Mucosa of descending colon (tissue), 3 donors: ENCODE results near the gene CTSZ. TPM values are rescaled to one million over a fixed set of nuclear protein-coding genes. Genes with fewer than 3 reads are reported as not detected.

ENCODE experiments used
- ATAC-seq: fragments of 200-7000 bp; cut with Tn5 transposase; one replicate; pipeline ENCODE4 v1.9.1; 2020; ENCODE audit warnings: mild to moderate bottlenecking, moderate library complexity
- DNase-seq, 3 donors: peaks; one replicate each; pipeline ENCODE4 v3.0.0-alpha.2; 2020
- H3K36me3 ChIP-seq: fragments of 200-600 bp; one replicate; pipeline ENCODE4 v1.8.0; 2021; ENCODE audit warnings: low read depth, mild to moderate bottlenecking
- H3K4me1 ChIP-seq: fragments of 200-600 bp; one replicate; pipeline ENCODE4 v1.8.0; 2021; ENCODE audit warnings: low read depth, mild to moderate bottlenecking
- H3K4me3 ChIP-seq: fragments of 200-600 bp; one replicate; pipeline ENCODE4 v1.8.0; 2021; ENCODE audit warnings: mild to moderate bottlenecking
- H3K9me3 ChIP-seq: fragments of 200-600 bp; one replicate; pipeline ENCODE4 v1.8.0; 2021; ENCODE audit warnings: mild to moderate bottlenecking
- intact Hi-C, 2 donors: fragments of 100-400 bp; cut with DNase I in 1 of 2; cut with micrococcal nuclease in 1 of 2; formaldehyde crosslinking; loops; one replicate each; pipeline versions ENCODE4 v1.11.0 to v1.11.1; 2022; cut with DNase I, micrococcal nuclease
- total RNA-seq, 3 donors: library from RNA; stranded (reverse); fragmentation: NEBNext Ultra II Directional in 2 of 3; extraction: Animal tissue kit (Norgen Biotek cat#: 25700) in 2 of 3; gene quantifications; one replicate each; pipeline versions ENCODE4 v1.2.1 to v1.2.4, GENCODE V29; 2021 to 2023
- TF ChIP-seq, protein P1 (sequence below): fragments of 200-600 bp; IDR thresholded peaks from one replicate; pipeline ENCODE4 v1.8.0; 2022; ENCODE audit warnings: antibody characterized with exemption, mild to moderate bottlenecking
- donor health status: DM: no; HTN: no; CAD: no; lungs with moderate emphysema.
- donor health status: DM: no; HTN: no; CAD: no.
- donor health status: DM: no; HTN: yes; CAD: no.

The CTSZ gene
- total RNA-seq, 3 donors from 2014 or later = 269 to 272 (median 271) TPM

DNA sequence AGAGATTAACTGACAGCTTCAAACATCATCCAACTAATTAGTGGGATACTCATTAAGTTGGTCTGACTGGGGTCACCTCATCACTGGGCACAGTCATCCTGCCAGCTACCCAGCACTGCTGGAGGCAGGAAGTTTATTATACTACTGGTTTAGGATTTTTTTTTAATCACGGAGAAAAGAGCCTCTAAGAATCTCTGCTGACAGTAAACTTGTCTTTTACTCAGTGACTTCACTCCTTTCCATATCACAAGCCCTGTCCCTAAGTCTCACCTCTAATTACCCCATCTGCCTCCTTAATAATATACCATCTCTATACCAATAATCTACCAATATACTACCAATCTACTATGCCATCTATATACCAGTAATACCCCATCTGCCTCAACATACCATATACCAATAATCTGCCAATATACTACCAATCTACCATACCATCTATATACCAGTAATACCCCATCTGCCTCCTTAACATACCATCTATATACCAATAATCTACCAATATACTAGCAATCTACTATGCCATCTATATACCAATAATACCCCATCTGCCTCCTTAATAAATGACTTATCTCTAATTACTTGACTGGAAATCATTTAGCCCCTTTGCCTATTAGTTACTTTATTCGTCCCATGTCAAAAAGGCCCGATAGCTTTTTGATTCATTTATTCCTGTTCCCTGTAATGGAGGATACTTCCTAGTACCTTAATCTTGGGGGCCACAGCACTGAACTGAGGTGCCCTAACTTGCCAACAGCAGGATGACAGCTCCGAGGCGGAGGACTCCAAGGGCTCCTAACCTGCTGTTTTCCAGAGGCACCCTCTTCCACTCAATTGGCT is 20.1 kb upstream of the CTSZ start:
- Histone ChIP-seq H3K9me3 (no peaks in the 10 kb centered on the region), H3K36me3 (no peaks in the 10 kb centered on the region), H3K4me1 (peaks cover 31% of the 10 kb centered on the region), H3K4me3 (no peak overlapping the region)
- DNase-seq = no peak
- no peak for ATAC-seq
- TF ChIP-seq, protein P1, sequence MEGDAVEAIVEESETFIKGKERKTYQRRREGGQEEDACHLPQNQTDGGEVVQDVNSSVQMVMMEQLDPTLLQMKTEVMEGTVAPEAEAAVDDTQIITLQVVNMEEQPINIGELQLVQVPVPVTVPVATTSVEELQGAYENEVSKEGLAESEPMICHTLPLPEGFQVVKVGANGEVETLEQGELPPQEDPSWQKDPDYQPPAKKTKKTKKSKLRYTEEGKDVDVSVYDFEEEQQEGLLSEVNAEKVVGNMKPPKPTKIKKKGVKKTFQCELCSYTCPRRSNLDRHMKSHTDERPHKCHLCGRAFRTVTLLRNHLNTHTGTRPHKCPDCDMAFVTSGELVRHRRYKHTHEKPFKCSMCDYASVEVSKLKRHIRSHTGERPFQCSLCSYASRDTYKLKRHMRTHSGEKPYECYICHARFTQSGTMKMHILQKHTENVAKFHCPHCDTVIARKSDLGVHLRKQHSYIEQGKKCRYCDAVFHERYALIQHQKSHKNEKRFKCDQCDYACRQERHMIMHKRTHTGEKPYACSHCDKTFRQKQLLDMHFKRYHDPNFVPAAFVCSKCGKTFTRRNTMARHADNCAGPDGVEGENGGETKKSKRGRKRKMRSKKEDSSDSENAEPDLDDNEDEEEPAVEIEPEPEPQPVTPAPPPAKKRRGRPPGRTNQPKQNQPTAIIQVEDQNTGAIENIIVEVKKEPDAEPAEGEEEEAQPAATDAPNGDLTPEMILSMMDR = no peak
- intact Hi-C loops = no loop called here

DNA sequence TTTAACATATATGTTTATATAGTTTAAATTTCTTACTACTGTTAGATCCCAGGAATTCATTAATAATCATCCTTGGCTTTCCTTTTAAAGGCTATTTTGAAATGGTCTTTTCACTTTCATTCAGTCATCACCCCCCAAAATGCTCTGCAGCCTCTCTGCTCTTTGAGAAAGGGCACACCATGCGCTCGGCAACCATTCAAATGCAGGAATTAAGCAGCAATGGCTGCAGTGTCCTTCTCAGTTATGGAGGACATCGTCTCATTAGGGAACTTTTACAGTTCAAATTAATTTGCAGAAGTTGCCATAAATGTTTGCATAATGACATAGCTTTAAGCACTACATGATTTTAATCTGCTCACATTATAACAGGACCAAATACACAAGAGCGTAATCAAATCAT is 18.5 kb upstream of the CTSZ start:
- H3K36me3 ChIP-seq = no peaks in the 10 kb centered on the region
- peaks cover 25% of the 10 kb centered on the region for H3K4me1 ChIP-seq
- no peak for ATAC-seq

DNA sequence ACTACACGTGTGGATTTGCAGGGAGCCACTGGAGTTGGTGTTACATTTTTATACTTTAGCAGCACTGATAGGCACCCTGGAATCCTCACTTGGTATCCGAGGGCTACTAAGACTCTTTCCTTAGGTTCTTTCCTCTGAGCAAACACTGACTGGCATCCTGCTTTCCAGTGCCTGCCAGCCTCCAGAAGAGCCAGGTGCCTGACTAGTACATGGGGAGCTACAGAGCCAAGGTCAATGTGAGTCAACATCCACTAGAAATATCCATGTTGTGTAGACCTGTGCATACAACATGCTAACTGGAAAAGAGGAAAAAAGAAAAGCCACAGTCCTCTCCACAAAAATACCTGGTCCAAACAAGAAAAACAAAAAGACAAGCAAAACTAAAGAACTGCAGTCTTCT is 18.0 kb upstream of the CTSZ start:
- ATAC-seq = no peak
- intact Hi-C loops = no loop called here
- Histone ChIP-seq H3K9me3 (no peaks in the 10 kb centered on the region), H3K4me1 (peaks cover 21% of the 10 kb centered on the region), H3K4me3 (no peak overlapping the region), H3K36me3 (no peaks in the 10 kb centered on the region)
- TF ChIP-seq, protein P1 = no peak
- no peak for DNase-seq

More for the DNA sequence above, 18.5 kb upstream of the CTSZ start:
- H3K9me3 ChIP-seq = no peaks in the 10 kb centered on the region
- no peak overlapping the region for H3K4me3 ChIP-seq
- TF ChIP-seq, protein P1 = no peak
- intact Hi-C loops = no loop called here
- no peak for DNase-seq

DNA sequence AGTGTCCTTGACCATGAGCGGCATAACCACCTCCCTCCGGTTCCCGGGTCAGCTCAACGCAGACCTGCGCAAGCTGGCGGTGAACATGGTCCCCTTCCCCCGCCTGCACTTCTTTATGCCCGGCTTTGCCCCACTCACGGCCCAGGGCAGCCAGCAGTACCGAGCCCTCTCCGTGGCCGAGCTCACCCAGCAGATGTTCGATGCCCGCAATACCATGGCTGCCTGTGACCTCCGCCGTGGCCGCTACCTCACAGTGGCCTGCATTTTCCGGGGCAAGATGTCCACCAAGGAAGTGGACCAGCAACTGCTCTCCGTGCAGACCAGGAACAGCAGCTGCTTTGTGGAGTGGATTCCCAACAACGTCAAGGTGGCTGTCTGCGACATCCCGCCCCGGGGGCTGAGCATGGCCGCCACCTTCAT is 17.1 kb upstream of the CTSZ start:
- no peaks in the 10 kb centered on the region for H3K36me3 ChIP-seq
- ATAC-seq (no peak), DNase-seq (no peak)
- no peak overlapping the region for H3K4me3 ChIP-seq
- peaks cover 11% of the 10 kb centered on the region for H3K4me1 ChIP-seq
- intact Hi-C loops = no loop called here
- no peaks in the 10 kb centered on the region for H3K9me3 ChIP-seq
- TF ChIP-seq, protein P1 = no peak

DNA sequence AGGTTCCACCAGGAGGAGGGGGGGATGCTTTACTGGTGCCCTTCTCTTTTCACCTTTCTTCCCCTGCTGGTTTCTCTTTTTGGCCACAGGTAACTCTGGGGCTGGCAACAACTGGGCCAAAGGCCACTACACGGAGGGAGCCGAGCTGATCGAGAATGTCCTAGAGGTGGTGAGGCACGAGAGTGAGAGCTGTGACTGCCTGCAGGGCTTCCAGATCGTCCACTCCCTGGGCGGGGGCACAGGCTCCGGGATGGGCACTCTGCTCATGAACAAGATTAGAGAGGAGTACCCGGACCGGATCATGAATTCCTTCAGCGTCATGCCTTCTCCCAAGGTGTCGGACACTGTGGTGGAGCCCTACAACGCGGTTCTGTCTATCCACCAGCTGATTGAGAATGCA is 16.6 kb upstream of the CTSZ start:
- no peaks in the 10 kb centered on the region for H3K36me3 ChIP-seq
- DNase-seq (no peak), ATAC-seq (no peak)
- peaks cover 8% of the 10 kb centered on the region for H3K4me1 ChIP-seq
- TF ChIP-seq, protein P1 = no peak
- intact Hi-C loops = no loop called here
- H3K4me3 ChIP-seq = no peak overlapping the region
- no peaks in the 10 kb centered on the region for H3K9me3 ChIP-seq
